GM12892 (cell line): ENCODE measurements around the gene TMEM266.

ENCODE experiments used
- POLR2A ChIP-seq: IDR thresholded peaks from 2 replicates; pipeline ENCODE4 v1.6.1; 2011; ENCODE audit warnings: low read depth, low read length, control low read depth
- POLR2AphosphoS5 ChIP-seq: IDR thresholded peaks from 2 replicates; pipeline ENCODE4 v1.6.1; 2011; ENCODE audit warnings: low read depth, low read length, control low read depth
- TAF1 ChIP-seq: IDR thresholded peaks from 2 replicates; pipeline ENCODE4 v1.6.1; 2011; ENCODE audit warnings: low read depth, mild to moderate bottlenecking, control low read depth, low read length, borderline replicate concordance

GRCh38 chr15:76151599-76151974, 91.8 kb downstream of the TMEM266 start:
- TF ChIP-seq POLR2A = no peak
- TF ChIP-seq POLR2AphosphoS5 = no peak
- no peak for TF ChIP-seq TAF1
